ENCODE results near the gene RHAG. TPM values are rescaled to one million over a fixed set of nuclear protein-coding genes. Genes with fewer than 3 reads are reported as not detected.

Gene RHAG
- total RNA-seq, 1 experiment from 2014 or later, result not detected

- no peak for DNase-seq (ENCODE audit: low read depth)
Measured at GRCh38 chr6:49564552-49564951, 72.1 kb downstream of the RHAG start.

GRCh38 chr6:49563006-49563886 is 73.4 kb downstream of the RHAG start:
- no peak for DNase-seq (ENCODE audit: low read depth)

- no peak for DNase-seq (ENCODE audit: low read depth)
Measured at GRCh38 chr6:49558238-49558637, 78.4 kb downstream of the RHAG start.

- no peak for DNase-seq (ENCODE audit: low read depth)
Measured at GRCh38 chr6:49557177-49557576, 79.5 kb downstream of the RHAG start.

GRCh38 chr6:49556429-49556837 is 80.2 kb downstream of the RHAG start:
- DNase-seq (ENCODE audit: low read depth), result peak; percentile 92

- no peak for DNase-seq (ENCODE audit: low read depth)
Measured at GRCh38 chr6:49555951-49556350, 80.7 kb downstream of the RHAG start.

Other genes with a start within 250 kb of the RHAG start
- 12.1 and 12.2 TPM in 2 replicates for gene MMUT, start 173.6 kb downstream of the RHAG start, total RNA-seq (2014; rRNA removed; shearing (Covaris generic))
- gene CENPQ, start 173.5 kb downstream of the RHAG start, total RNA-seq (2014; rRNA removed; shearing (Covaris generic)), result 21.5 and 35.2 TPM in 2 replicates
- gene GLYATL3, start 136.9 kb downstream of the RHAG start, total RNA-seq (2014; rRNA removed; shearing (Covaris generic)), result not detected in 2 replicates
- gene C6orf141, start 86.2 kb downstream of the RHAG start, total RNA-seq (2014; rRNA removed; shearing (Covaris generic)), result 7.3 and 13.2 TPM in 2 replicates
- 0.23 and 1.1 TPM in 2 replicates for gene CRISP2, start 76.7 kb upstream of the RHAG start, total RNA-seq (2014; rRNA removed; shearing (Covaris generic))
- gene CRISP3, start 107.5 kb upstream of the RHAG start, total RNA-seq (2014; rRNA removed; shearing (Covaris generic)), result not detected in 2 replicates
- not detected in 2 replicates for gene PGK2, start 150.4 kb upstream of the RHAG start, total RNA-seq (2014; rRNA removed; shearing (Covaris generic))
- not detected in 2 replicates for gene CRISP1, start 229.7 kb upstream of the RHAG start, total RNA-seq (2014; rRNA removed; shearing (Covaris generic))